HepG2 (cell line): ENCODE data around the gene AAR2. TPM values are rescaled to one million over a fixed set of nuclear protein-coding genes. Genes with fewer than 3 reads are reported as not detected.

Source experiments
- ATAC-seq: fragments of 200-7000 bp; cut with Tn5 transposase; 3 replicates; pipeline ENCODE4 v1.9.1; 2020; ENCODE audit warnings: mild to moderate bottlenecking, moderate library complexity
- BruUV-seq: library from RNA; stranded (reverse); fragments of 400-500 nt; replicated peaks from 2 replicates; lab custom pipeline; 2021; lab: Mats Ljungman, UMichigan
- CTCF ChIA-PET: fragments of 300-600 bp; formaldehyde crosslinking; extraction: SDS; loops from one replicate; lab custom pipeline; 2021; ENCODE audit warnings: low total read pairs, inconsistent platforms, low intra/inter-chr PET ratio; lab: Yijun Ruan, JAX
- POLR2A ChIA-PET: fragments of 350-600 bp; sonication (Branson Sonifier 250); formaldehyde crosslinking; loops from one replicate; lab custom pipeline; 2020; ENCODE audit warnings: antibody characterized with exemption, inconsistent platforms; lab: Yijun Ruan, JAX
- DNase-seq: peaks from one replicate; pipeline ENCODE4 v3.0.0-alpha.2; 2015; ENCODE audit warnings: low spot score
- FAIRE-seq: peaks from 3 replicates; lab custom pipeline; 2011; peaks lifted over from hg19 to GRCh38; lab: Jason Lieb, UNC
- H2AFZ ChIP-seq: one replicate; pipeline ENCODE4 v1.6.1; 2011; ENCODE audit warnings: low read length, inconsistent platforms
- H3K27ac ChIP-seq: fragments of 300-600 bp; 3 replicates; pipeline ENCODE4 v1.8.0; 2011; ENCODE audit warnings: mixed run types, mild to moderate bottlenecking, mixed read lengths, low read length, inconsistent platforms; ENCODE audit not compliant: insufficient read depth; ENCODE audit errors: extremely low read length
- H3K27me3 ChIP-seq, 2 experiments: fragments of 200-600 bp in 1 of 2; 2 replicates in 1 of 2; 3 replicates in 1 of 2; pipeline versions ENCODE4 v1.6.0 to v1.8.0; 2011; ENCODE audit warnings: low read length in 2 of 2, mild to moderate bottlenecking in 2 of 2, moderate library complexity in 2 of 2, inconsistent platforms in 1 of 2; ENCODE audit not compliant: insufficient read depth in 2 of 2, control insufficient read depth in 1 of 2
- H3K36me3 ChIP-seq, 2 experiments: fragments of 200-600 bp in 1 of 2; replicated peaks in 1 of 2; 2 replicates in 1 of 2; 3 replicates in 1 of 2; pipeline versions ENCODE4 v1.5.1 to v1.8.0; 2011; ENCODE audit warnings: low read length in 2 of 2, inconsistent platforms in 1 of 2; ENCODE audit not compliant: insufficient read depth in 2 of 2, control insufficient read depth in 1 of 2
- H3K4me1 ChIP-seq: 2 replicates; pipeline ENCODE4 v1.5.1; 2012; ENCODE audit warnings: low read length, inconsistent platforms; ENCODE audit not compliant: insufficient read depth
- H3K4me2 ChIP-seq: 2 replicates; pipeline ENCODE4 v1.6.0; 2011; ENCODE audit warnings: low read depth, low read length, inconsistent platforms
- H3K4me3 ChIP-seq, 3 experiments: fragments of 200-600 bp in 1 of 3; sonication (generic), shearing (Covaris generic) in 1 of 3; replicated peaks in 1 of 3; 2 replicates each; pipeline ENCODE4 v1.5.1; 2011 to 2016; ENCODE audit warnings: low read length in 3 of 3, inconsistent platforms in 2 of 3, low read depth in 2 of 3, mild to moderate bottlenecking in 2 of 3, control low read depth in 1 of 3, mixed read lengths in 1 of 3; ENCODE audit not compliant: insufficient read depth in 1 of 3
- H3K79me2 ChIP-seq: one replicate; pipeline ENCODE4 v1.6.1; 2011; ENCODE audit warnings: low read length, inconsistent platforms; ENCODE audit not compliant: insufficient read depth
- H3K9ac ChIP-seq: 2 replicates; pipeline ENCODE4 v1.6.0; 2011; ENCODE audit warnings: mild to moderate bottlenecking, low read depth, low read length, inconsistent platforms; ENCODE audit not compliant: insufficient read depth
- H3K9me3 ChIP-seq: 2 replicates; pipeline ENCODE4 v1.5.1; 2012; ENCODE audit warnings: mild to moderate bottlenecking, low read length
- H4K20me1 ChIP-seq: 2 replicates; pipeline ENCODE4 v1.6.0; 2011; ENCODE audit warnings: inconsistent platforms, mild to moderate bottlenecking, low read length, moderate library complexity; ENCODE audit not compliant: insufficient read depth
- CTCF ChIP-seq: sonication (generic); formaldehyde crosslinking; IDR thresholded peaks from 2 replicates; pipeline ENCODE4 v1.5.0; 2020; ENCODE audit warnings: mild to moderate bottlenecking, missing genetic modification reagents, moderate library complexity
- NFE2L1 ChIP-seq: sonication (generic); formaldehyde crosslinking; IDR thresholded peaks from 2 replicates; pipeline ENCODE4 v1.4.0; 2020; ENCODE audit warnings: missing genetic modification reagents, mild to moderate bottlenecking, borderline replicate concordance
- ZBTB2 ChIP-seq: sonication (generic); formaldehyde crosslinking; IDR thresholded peaks from 2 replicates; pipeline ENCODE4 v1.8.0; 2022; ENCODE audit warnings: low read depth, missing genetic modification reagents
- ZBTB7A ChIP-seq: sonication (generic); formaldehyde crosslinking; IDR thresholded peaks from 2 replicates; pipeline ENCODE4 v1.8.0; 2022; ENCODE audit warnings: mild to moderate bottlenecking, missing genetic modification reagents
- ZNF572 ChIP-seq: sonication (generic); formaldehyde crosslinking; IDR thresholded peaks from 2 replicates; pipeline ENCODE4 v1.5.1; 2020; ENCODE audit warnings: mild to moderate bottlenecking, missing genetic modification reagents
- ZNF652 ChIP-seq: IDR thresholded peaks from 2 replicates; pipeline ENCODE4 v1.6.1; 2016; ENCODE audit warnings: low read depth, borderline replicate concordance
- WGBS: methylation state at CpG from one replicate; pipeline ENCODE4 v1.1.6; 2017; ENCODE audit warnings: low lambda C conversion rate; 5-methylcytosine and 5-hydroxymethylcytosine counted together
- in situ Hi-C: cut with HindIII; loops from 2 replicates; pipeline ENCODE4 v1.10.0; 2017; ENCODE audit warnings: low pct_unique_long_range_greater_than_20kb; ENCODE audit not compliant: extremely low pct_ligation_motif_present
- intact Hi-C: fragments of 100-400 bp; cut with micrococcal nuclease; formaldehyde crosslinking; loops from one replicate; pipeline ENCODE4 v1.10.0; 2022; ENCODE audit not compliant: unreplicated experiment
- polyA plus RNA-seq, 8 experiments: library from polyadenylated mRNA; depleted of rRNA in 3 of 8; stranded (reverse) in 7 of 8; unstranded in 1 of 8; fragments of >200 nt; fragmentation: Illumina TruSeq in 4 of 8; extraction: Trizol in 4 of 8; gene quantifications; 2 replicates each; pipeline versions ENCODE4 v1.2.1 to v1.2.3, GENCODE V29; 2011 to 2016; ENCODE audit warnings: low read depth in 4 of 8, missing spikeins in 1 of 8, mixed read lengths in 1 of 8; ENCODE audit not compliant: insufficient read depth in 1 of 8
- total RNA-seq, 5 experiments: library from RNA; depleted of rRNA; stranded (reverse); fragments of >200 nt; fragmentation: Illumina TruSeq; extraction: Trizol; gene quantifications; 2 replicates each; pipeline ENCODE4 v1.2.3, GENCODE V29; 2016; ENCODE audit warnings: low read depth in 1 of 5

AAR2 gene
- total and polyA plus RNA-seq, 2 of the 13 experiments (the other 11 are each of a cell fraction or from before 2014, with no cell fraction given) = 45.2 to 46.2 TPM

- Histone ChIP-seq H3K79me2 (no peaks in the 10 kb centered on the region), H3K4me2 (no peak overlapping the region), H3K9ac (no peak overlapping the region), H3K36me3 (peaks cover 19 to 42% of the 10 kb centered on the region in 2 experiments), H4K20me1 (no peaks in the 10 kb centered on the region), H3K4me1 (no peaks in the 10 kb centered on the region), H3K9me3 (no peaks in the 10 kb centered on the region), H3K27ac (no peak overlapping the region), H2AFZ (no peak overlapping the region), H3K27me3 (no peaks in the 10 kb centered on the region), H3K4me3 (no peak overlapping the region)
- ATAC-seq (peak; percentile 60), DNase-seq (no peak), FAIRE-seq (no peak)
- POLR2A ChIA-PET = no interaction called here
- in situ Hi-C loops = no loop called here
- CTCF ChIA-PET = interaction anchor here (1.3 kb wide), 1 partner anchor 229 kb away, joined by 3 read pairs; no protein-coding TSS in a partner anchor
- no TSS peak for BruUV-seq
- 87% methylated on average over 5 of the region's 5 CpGs for WGBS
- TF ChIP-seq NFE2L1 (CRISPR knock-in tag) (no peak), ZBTB7A (CRISPR knock-in tag) (0 out of 2 replicates have a peak, but pooled peaks have one; percentile 18), ZNF652 (CRISPR knock-in tag) (no peak), ZNF572 (CRISPR knock-in tag) (0 out of 2 replicates have a peak, but pooled peaks have one; percentile 41), ZBTB2 (CRISPR knock-in tag) (no peak), CTCF (CRISPR knock-in tag) (peak; percentile 47)
- intact Hi-C loops = no loop called here
Measured at GRCh38 chr20:36210436-36211021, 25.7 kb upstream of the AAR2 start.
